IMR-90 (cell line): ENCODE data around the gene PPM1L. TPM values are rescaled to one million over a fixed set of nuclear protein-coding genes. Genes with fewer than 3 reads are reported as not detected.

Source experiments
- ATAC-seq: fragments of 200-7000 bp; cut with Tn5 transposase; 2 replicates; pipeline ENCODE4 v1.9.1; 2020; ENCODE audit warnings: low read depth, mild to moderate bottlenecking, moderate library complexity
- BruUV-seq: library from RNA; stranded (reverse); fragments of 400-500 nt; replicated peaks from 2 replicates; lab custom pipeline; 2021; lab: Mats Ljungman, UMichigan
- CTCF ChIA-PET: fragments of 300-600 bp; formaldehyde crosslinking; extraction: SDS; loops from one replicate; lab custom pipeline; 2021; ENCODE audit warnings: antibody characterized with exemption; lab: Yijun Ruan, JAX
- POLR2A ChIA-PET: fragments of 300-600 bp; sonication (Branson Sonifier 250); formaldehyde crosslinking; loops from one replicate; lab custom pipeline; 2022; ENCODE audit warnings: antibody characterized with exemption; ENCODE audit not compliant: unreplicated experiment; lab: Charles Lee
- DNase-seq: peaks from one replicate; pipeline ENCODE4 v3.0.0; 2013
- H2AFZ ChIP-seq: replicated peaks from 2 replicates; pipeline ENCODE3; 2013; ENCODE audit warnings: low read length, mild to moderate bottlenecking; ENCODE audit not compliant: poor library complexity
- H2AK5ac ChIP-seq: 2 replicates; pipeline ENCODE4 v1.6.1; 2013; ENCODE audit warnings: low read depth, low read length, inconsistent platforms
- H2AK9ac ChIP-seq: replicated peaks from 2 replicates; pipeline ENCODE3; 2013; ENCODE audit warnings: mild to moderate bottlenecking, low read depth, low read length, moderate library complexity; ENCODE audit not compliant: poor library complexity
- H2BK120ac ChIP-seq: 2 replicates; pipeline ENCODE4 v1.6.1; 2013; ENCODE audit warnings: low read depth, low read length, inconsistent platforms
- H2BK15ac ChIP-seq: 3 replicates; pipeline ENCODE4 v1.6.1; 2013; ENCODE audit warnings: low read depth, low read length, inconsistent platforms
- H2BK20ac ChIP-seq: 2 replicates; pipeline ENCODE4 v1.6.1; 2013; ENCODE audit warnings: low read depth, mild to moderate bottlenecking, inconsistent platforms, low read length, moderate library complexity
- H2BK5ac ChIP-seq: 2 replicates; pipeline ENCODE4 v1.6.1; 2013; ENCODE audit warnings: mild to moderate bottlenecking, low read depth, low read length, inconsistent platforms; ENCODE audit not compliant: poor library complexity, severe bottlenecking
- H3K14ac ChIP-seq: replicated peaks from 2 replicates; pipeline ENCODE4 v1.6.1; 2013; ENCODE audit warnings: low read depth, low read length, inconsistent platforms
- H3K18ac ChIP-seq: 2 replicates; pipeline ENCODE4 v1.6.1; 2013; ENCODE audit warnings: low read depth, low read length, control low read depth
- H3K23ac ChIP-seq: 2 replicates; pipeline ENCODE4 v1.6.1; 2013; ENCODE audit warnings: low read depth, low read length, inconsistent platforms
- H3K27ac ChIP-seq: 2 replicates; pipeline ENCODE4 v1.5.1; 2013; ENCODE audit warnings: mild to moderate bottlenecking, control low read depth, low read length; ENCODE audit not compliant: insufficient read depth
- H3K27me3 ChIP-seq: 2 replicates; pipeline ENCODE4 v1.6.1; 2013; ENCODE audit warnings: low read length; ENCODE audit not compliant: control insufficient read depth, insufficient read depth
- H3K36me3 ChIP-seq: 2 replicates; pipeline ENCODE4 v1.6.1; 2013; ENCODE audit warnings: low read length, mixed read lengths; ENCODE audit not compliant: control insufficient read depth, insufficient read depth
- H3K4ac ChIP-seq: 2 replicates; pipeline ENCODE4 v1.6.1; 2013; ENCODE audit warnings: low read depth, low read length, inconsistent platforms
- H3K4me1 ChIP-seq: 2 replicates; pipeline ENCODE4 v1.6.1; 2013; ENCODE audit warnings: low read length, mixed read lengths; ENCODE audit not compliant: control insufficient read depth, insufficient read depth
- H3K4me2 ChIP-seq: 2 replicates; pipeline ENCODE4 v1.6.1; 2013; ENCODE audit warnings: low read depth, mild to moderate bottlenecking, control low read depth, low read length, moderate library complexity
- H3K4me3 ChIP-seq: 2 replicates; pipeline ENCODE4 v1.5.1; 2013; ENCODE audit warnings: low read depth, mild to moderate bottlenecking, control low read depth, low read length, moderate library complexity; ENCODE audit not compliant: insufficient read depth
- H3K56ac ChIP-seq: 2 replicates; pipeline ENCODE4 v1.6.1; 2013; ENCODE audit warnings: low read length, inconsistent platforms; ENCODE audit not compliant: insufficient read depth; ENCODE audit errors: extremely low read depth
- H3K79me1 ChIP-seq, 2 experiments: 2 replicates each; pipeline ENCODE4 v1.6.1; 2013; ENCODE audit warnings: low read length in 2 of 2, inconsistent platforms in 1 of 2, low read depth in 1 of 2
- H3K9ac ChIP-seq: 2 replicates; pipeline ENCODE4 v1.6.1; 2013; ENCODE audit warnings: low read depth, low read length, control low read depth
- H3K9me1 ChIP-seq: 2 replicates; pipeline ENCODE4 v1.6.1; 2013; ENCODE audit warnings: low read length, inconsistent platforms; ENCODE audit not compliant: insufficient read depth
- H3K9me3 ChIP-seq: 2 replicates; pipeline ENCODE4 v1.6.1; 2013; ENCODE audit warnings: low read length; ENCODE audit not compliant: control insufficient read depth, insufficient read depth
- H4K20me1 ChIP-seq: 2 replicates; pipeline ENCODE4 v1.6.1; 2013; ENCODE audit warnings: low read length, inconsistent platforms; ENCODE audit not compliant: insufficient read depth
- H4K5ac ChIP-seq: 2 replicates; pipeline ENCODE4 v1.6.1; 2013; ENCODE audit warnings: mild to moderate bottlenecking, low read depth, low read length, control low read depth
- H4K8ac ChIP-seq, 2 experiments: 2 replicates each; pipeline ENCODE4 v1.6.1; 2013; ENCODE audit warnings: low read depth in 2 of 2, low read length in 2 of 2, control low read depth in 1 of 2, inconsistent platforms in 1 of 2
- H4K91ac ChIP-seq: 2 replicates; pipeline ENCODE4 v1.6.1; 2013; ENCODE audit warnings: low read depth, low read length, inconsistent platforms; ENCODE audit not compliant: insufficient read depth
- BHLHE40 ChIP-seq: fragments of 150-350 bp; IDR thresholded peaks from 2 replicates; pipeline ENCODE4 v1.6.1; 2016; ENCODE audit warnings: mild to moderate bottlenecking, low read depth, low read length
- CEBPB ChIP-seq: IDR thresholded peaks from 2 replicates; pipeline ENCODE4 v1.6.1; 2012; ENCODE audit warnings: low read depth, low read length, improper control_type of control experiment
- CHD1 ChIP-seq: IDR thresholded peaks from 2 replicates; pipeline ENCODE4 v1.6.1; 2012; ENCODE audit warnings: low read depth, low read length, improper control_type of control experiment
- CTCF ChIP-seq: conservative IDR thresholded peaks from 2 replicates; pipeline ENCODE4 v1.5.1; 2012; ENCODE audit warnings: mild to moderate bottlenecking, low read depth, low read length, improper control_type of control experiment
- ELK1 ChIP-seq: fragments of 150-350 bp; IDR thresholded peaks from 2 replicates; pipeline ENCODE4 v1.6.1; 2016; ENCODE audit warnings: low read depth, mild to moderate bottlenecking, low read length, moderate library complexity, borderline replicate concordance
- FOS ChIP-seq: fragments of 150-350 bp; IDR thresholded peaks from 2 replicates; pipeline ENCODE4 v1.6.1; 2016; ENCODE audit warnings: low read depth, low read length
- MAFK ChIP-seq: IDR thresholded peaks from 2 replicates; pipeline ENCODE4 v1.6.1; 2012; ENCODE audit warnings: low read depth, low read length, improper control_type of control experiment
- MAZ ChIP-seq: IDR thresholded peaks from 2 replicates; pipeline ENCODE4 v1.6.1; 2012; ENCODE audit warnings: low read depth, mild to moderate bottlenecking, low read length, improper control_type of control experiment, moderate library complexity, borderline replicate concordance
- MXI1 ChIP-seq: IDR thresholded peaks from 2 replicates; pipeline ENCODE4 v1.6.1; 2012; ENCODE audit warnings: low read depth, mild to moderate bottlenecking, low read length, moderate library complexity, borderline replicate concordance
- NFE2L2 ChIP-seq: fragments of 150-350 bp; IDR thresholded peaks from 2 replicates; pipeline ENCODE4 v1.6.1; 2016; ENCODE audit warnings: low read depth, mild to moderate bottlenecking, low read length
- POLR2A ChIP-seq: IDR thresholded peaks from 2 replicates; pipeline ENCODE4 v1.6.1; 2012; ENCODE audit warnings: mild to moderate bottlenecking, low read depth, low read length
- RAD21 ChIP-seq: IDR thresholded peaks from 2 replicates; pipeline ENCODE4 v1.6.1; 2012; ENCODE audit warnings: low read length, improper control_type of control experiment
- RCOR1 ChIP-seq: IDR thresholded peaks from 2 replicates; pipeline ENCODE4 v1.6.1; 2012; ENCODE audit warnings: mild to moderate bottlenecking, low read length, improper control_type of control experiment; ENCODE audit not compliant: insufficient replicate concordance
- RFX5 ChIP-seq: IDR thresholded peaks from 2 replicates; pipeline ENCODE4 v1.8.0; 2012; ENCODE audit warnings: low read depth, mild to moderate bottlenecking, low read length, moderate library complexity
- SMC3 ChIP-seq: fragments of 150-350 bp; IDR thresholded peaks from 2 replicates; pipeline ENCODE4 v1.6.1; 2016; ENCODE audit warnings: low read depth, mild to moderate bottlenecking, antibody characterized with exemption, low read length, moderate library complexity
- USF2 ChIP-seq: fragments of 150-350 bp; IDR thresholded peaks from 2 replicates; pipeline ENCODE4 v1.6.1; 2017; ENCODE audit warnings: mild to moderate bottlenecking, antibody characterized with exemption, low read length, low read depth
- WGBS, 2 experiments: methylation state at CpG; one replicate each; pipeline versions ENCODE4 v1.1.5 to v1.1.7; 2013; ENCODE audit warnings: missing lambda C conversion rate in 2 of 2; ENCODE audit not compliant: insufficient read length in 1 of 2; ENCODE audit errors: extremely low coverage in 2 of 2; 5-methylcytosine and 5-hydroxymethylcytosine counted together
- dilution Hi-C: fragments of 300-500 bp; cut with HindIII; formaldehyde crosslinking; loops from one replicate; pipeline ENCODE4 v1.14.3; 2018; ENCODE audit warnings: low sequenced_read_pairs; ENCODE audit not compliant: unreplicated experiment
- in situ Hi-C: fragments of 300-500 bp; cut with MboI; formaldehyde crosslinking; loops from 3 replicates; pipeline ENCODE4 v1.14.3; 2019; ENCODE audit warnings: low sequenced_read_pairs, inconsistent platforms, mixed read lengths
- intact Hi-C: fragments of 100-400 bp; cut with micrococcal nuclease; formaldehyde crosslinking; loops from 2 replicates; pipeline ENCODE4 v1.10.0; 2022
- polyA plus RNA-seq, 3 experiments: library from polyadenylated mRNA; depleted of rRNA; stranded (reverse); fragments of >200 nt; gene quantifications; 2 replicates each; pipeline ENCODE4 v1.2.3, GENCODE V29; 2012; ENCODE audit warnings: low replicate concordance in 1 of 3
- total RNA-seq: library from RNA; depleted of rRNA; stranded (reverse); fragments of >200 nt; gene quantifications from 2 replicates; pipeline ENCODE4 v1.2.3, GENCODE V29; 2012

PPM1L gene
- total and polyA plus RNA-seq, 2 of the 4 experiments (the other 2 are of a cell fraction), result 0.14 to 0.18 TPM

- no TSS peak for BruUV-seq
- Histone ChIP-seq H3K36me3 (no peaks in the 10 kb centered on the region), H4K20me1 (no peaks in the 10 kb centered on the region), H3K9me1 (no peaks in the 10 kb centered on the region), H2BK20ac (no peak overlapping the region), H3K9ac (no peak overlapping the region), H3K79me1 (no peaks in the 10 kb centered on the region), H3K4me3 (no peak overlapping the region), H3K4me1 (no peaks in the 10 kb centered on the region), H4K5ac (no peak overlapping the region), H3K4ac (no peak overlapping the region), H2BK120ac (no peak overlapping the region), H3K27me3 (peaks cover 5% of the 10 kb centered on the region; the same call in 1 of the 2 replicates), H3K18ac (no peak overlapping the region), H3K27ac (no peak overlapping the region), H3K14ac (no peak overlapping the region), H3K9me3 (no peaks in the 10 kb centered on the region), H2BK5ac (no peak overlapping the region), H4K91ac (no peak overlapping the region), H3K4me2 (no peak overlapping the region), H3K56ac (no peak overlapping the region), H2AK5ac (no peak overlapping the region), H3K23ac (no peak overlapping the region), H2AK9ac (no peak overlapping the region), H4K8ac (no peak overlapping the region), H2AFZ (no peak overlapping the region), H2BK15ac (no peak overlapping the region)
- TF ChIP-seq MAFK, result no peak
- TF ChIP-seq ELK1, result no peak
- TF ChIP-seq CTCF, result no peak
- no peak for TF ChIP-seq RCOR1
- no peak for TF ChIP-seq CHD1
- no peak for TF ChIP-seq USF2
- TF ChIP-seq MXI1, result no peak
- no peak for TF ChIP-seq BHLHE40
- no peak for TF ChIP-seq POLR2A
- no peak for TF ChIP-seq SMC3
- no peak for TF ChIP-seq RFX5
- no peak for TF ChIP-seq RAD21
- TF ChIP-seq FOS, result no peak
- no peak for TF ChIP-seq CEBPB
- TF ChIP-seq MAZ, result no peak
- TF ChIP-seq NFE2L2, result no peak
- no peak for DNase-seq
- POLR2A ChIA-PET, result no interaction called here
- WGBS, 2 experiments, result 18% methylated on average over 2 of the region's 2 CpGs; no CpG with 5 or more reads in 1 of the 2 experiments
- intact Hi-C loops (no loop called here), in situ Hi-C loops (loop anchor here (25.0 kb wide), 1 partner anchor 483 kb away; no protein-coding TSS in a partner anchor), dilution Hi-C loops (no loop called here)
- ATAC-seq, result no peak
- CTCF ChIA-PET, result no interaction called here
Observed at GRCh38 chr3:160929595-160929994, 173.6 kb downstream of the PPM1L start.
